ENCODE results near the gene VDAC1.

Gene VDAC1

GRCh38 chr5:133991171-133991910 lies 13.4 kb downstream of the VDAC1 start:
- no peak overlapping the region for H3K23ac ChIP-seq (ENCODE audit: low read length in 2 of 2)
- H3K18ac ChIP-seq (ENCODE audit: low read depth in 1 of 2, low read length in 2 of 2), result no peak overlapping the region
- H3K4me2 ChIP-seq (ENCODE audit: low read length, poor library complexity, severe bottlenecking), result no peak overlapping the region
- no peak overlapping the region for H3K4ac ChIP-seq (ENCODE audit: low read depth in 1 of 2, low read length in 2 of 2)
- H3K9ac ChIP-seq (ENCODE audit: low read length), result no peak overlapping the region
- H3K79me1 ChIP-seq (replicated peaks; ENCODE audit: low read length, poor library complexity, severe bottlenecking), result peaks cover 14% of the 10 kb centered on the region
- no peak overlapping the region for H2AFZ ChIP-seq (ENCODE audit: low read depth, low read length)
- H2BK15ac ChIP-seq (ENCODE audit: low read depth, poor library complexity, severe bottlenecking), result no peak overlapping the region
- no peak overlapping the region for H4K91ac ChIP-seq (ENCODE audit: low read length)
- no peak overlapping the region for H3K4me3 ChIP-seq (ENCODE audit: insufficient read depth in 1 of 2, low read depth in 1 of 2, low read length in 2 of 2)
- 95% methylated on average over 4 of the region's 5 CpGs for WGBS
- H3K4me1 ChIP-seq (ENCODE audit: control insufficient read depth, insufficient read depth, low read depth, low read length), result peaks cover 21% of the 10 kb centered on the region
- H4K8ac ChIP-seq (ENCODE audit: low read length), result no peak overlapping the region
- no peak overlapping the region for H2BK5ac ChIP-seq (ENCODE audit: low read depth, low read length, poor library complexity, severe bottlenecking)
- peaks cover 37 to 55% of the 10 kb centered on the region in 2 experiments for H3K36me3 ChIP-seq (ENCODE audit: control insufficient read depth in 1 of 2, insufficient read depth in 2 of 2, low read depth in 1 of 2, low read length in 2 of 2)
- H3K14ac ChIP-seq (ENCODE audit: low read length in 2 of 2), result no peak overlapping the region
- H3K27me3 ChIP-seq (ENCODE audit: control insufficient read depth in 1 of 2, insufficient read depth in 1 of 2, low read length in 2 of 2), result no peaks in the 10 kb centered on the region
- no peak overlapping the region for H3K27ac ChIP-seq (ENCODE audit: low read length, poor library complexity, severe bottlenecking)
- H2AK5ac ChIP-seq (ENCODE audit: low read length, severe bottlenecking), result no peak overlapping the region
- H3K9me3 ChIP-seq (ENCODE audit: control insufficient read depth, low read length), result no peaks in the 10 kb centered on the region
- H2BK12ac ChIP-seq (ENCODE audit: low read length in 2 of 2), result no peak overlapping the region
- DNase-seq, result no peak
- H2BK120ac ChIP-seq (ENCODE audit: low read depth, low read length), result no peak overlapping the region

- H4K91ac ChIP-seq (ENCODE audit: low read length), result no peak overlapping the region
Measured at GRCh38 chr5:133990396-133990795, 14.4 kb downstream of the VDAC1 start.

GRCh38 chr5:133985540-133986180 lies 19.1 kb downstream of the VDAC1 start:
- no peak overlapping the region for H2BK12ac ChIP-seq (ENCODE audit: low read length in 2 of 2)
- no peaks in the 10 kb centered on the region for H3K9me3 ChIP-seq (ENCODE audit: control insufficient read depth, low read length)
- H4K8ac ChIP-seq (ENCODE audit: low read length), result no peak overlapping the region
- no peak overlapping the region for H3K23ac ChIP-seq (ENCODE audit: low read length in 2 of 2)
- no peak overlapping the region for H2AFZ ChIP-seq (ENCODE audit: low read depth, low read length)
- no peak overlapping the region for H3K14ac ChIP-seq (ENCODE audit: low read length in 2 of 2)
- no peak overlapping the region for H3K4me3 ChIP-seq (ENCODE audit: insufficient read depth in 1 of 2, low read depth in 1 of 2, low read length in 2 of 2)
- H4K91ac ChIP-seq (ENCODE audit: low read length), result no peak overlapping the region
- H3K4me1 ChIP-seq (ENCODE audit: control insufficient read depth, insufficient read depth, low read depth, low read length), result no peaks in the 10 kb centered on the region
- no peak overlapping the region for H2BK120ac ChIP-seq (ENCODE audit: low read depth, low read length)
- no peak overlapping the region for H3K18ac ChIP-seq (ENCODE audit: low read depth in 1 of 2, low read length in 2 of 2)
- no peak overlapping the region for H2BK15ac ChIP-seq (ENCODE audit: low read depth, poor library complexity, severe bottlenecking)
- no peak overlapping the region for H3K27ac ChIP-seq (ENCODE audit: low read length, poor library complexity, severe bottlenecking)
- peak overlapping the region; percentile 8 for H3K9ac ChIP-seq (ENCODE audit: low read length)
- 100% methylated on average over 3 of the region's 3 CpGs for WGBS
- H3K4me2 ChIP-seq (ENCODE audit: low read length, poor library complexity, severe bottlenecking), result no peak overlapping the region
- H3K4ac ChIP-seq (ENCODE audit: low read depth in 1 of 2, low read length in 2 of 2), result no peak overlapping the region
- peaks cover 26% of the 10 kb centered on the region for H3K79me1 ChIP-seq (replicated peaks; ENCODE audit: low read length, poor library complexity, severe bottlenecking)
- no peak overlapping the region for H2BK5ac ChIP-seq (ENCODE audit: low read depth, low read length, poor library complexity, severe bottlenecking)
- no peaks in the 10 kb centered on the region for H3K27me3 ChIP-seq (ENCODE audit: control insufficient read depth in 1 of 2, insufficient read depth in 1 of 2, low read length in 2 of 2)
- no peak overlapping the region for H2AK5ac ChIP-seq (ENCODE audit: low read length, severe bottlenecking)
- no peak for DNase-seq
- H3K36me3 ChIP-seq (ENCODE audit: control insufficient read depth in 1 of 2, insufficient read depth in 2 of 2, low read depth in 1 of 2, low read length in 2 of 2), result peaks cover 61 to 87% of the 10 kb centered on the region in 2 experiments

More at GRCh38 chr5:133990396-133990795, 14.4 kb downstream of the VDAC1 start:
- no peak overlapping the region for H3K14ac ChIP-seq (ENCODE audit: low read length in 2 of 2)
- no peak overlapping the region for H3K23ac ChIP-seq (ENCODE audit: low read length in 2 of 2)
- no peak overlapping the region for H3K4me3 ChIP-seq (ENCODE audit: insufficient read depth in 1 of 2, low read depth in 1 of 2, low read length in 2 of 2)
- no peak overlapping the region for H2BK5ac ChIP-seq (ENCODE audit: low read depth, low read length, poor library complexity, severe bottlenecking)
- H2AFZ ChIP-seq (ENCODE audit: low read depth, low read length), result no peak overlapping the region
- no peak overlapping the region for H2BK12ac ChIP-seq (ENCODE audit: low read length in 2 of 2)
- no peak overlapping the region for H3K18ac ChIP-seq (ENCODE audit: low read depth in 1 of 2, low read length in 2 of 2)
- H3K9me3 ChIP-seq (ENCODE audit: control insufficient read depth, low read length), result no peaks in the 10 kb centered on the region
- H3K4me1 ChIP-seq (ENCODE audit: control insufficient read depth, insufficient read depth, low read depth, low read length), result peaks cover 14% of the 10 kb centered on the region
- no peak overlapping the region for H2AK5ac ChIP-seq (ENCODE audit: low read length, severe bottlenecking)
- WGBS, result 91% methylated on average over 6 of the region's 6 CpGs
- H2BK15ac ChIP-seq (ENCODE audit: low read depth, poor library complexity, severe bottlenecking), result no peak overlapping the region
- peaks cover 46 to 64% of the 10 kb centered on the region in 2 experiments for H3K36me3 ChIP-seq (ENCODE audit: control insufficient read depth in 1 of 2, insufficient read depth in 2 of 2, low read depth in 1 of 2, low read length in 2 of 2)
- H3K27ac ChIP-seq (ENCODE audit: low read length, poor library complexity, severe bottlenecking), result no peak overlapping the region
- no peak overlapping the region for H2BK120ac ChIP-seq (ENCODE audit: low read depth, low read length)
- H3K79me1 ChIP-seq (replicated peaks; ENCODE audit: low read length, poor library complexity, severe bottlenecking), result peaks cover 15% of the 10 kb centered on the region
- H3K9ac ChIP-seq (ENCODE audit: low read length), result no peak overlapping the region
- H4K8ac ChIP-seq (ENCODE audit: low read length), result no peak overlapping the region
- DNase-seq, result no peak
- H3K27me3 ChIP-seq (ENCODE audit: control insufficient read depth in 1 of 2, insufficient read depth in 1 of 2, low read length in 2 of 2), result no peaks in the 10 kb centered on the region
- H3K4me2 ChIP-seq (ENCODE audit: low read length, poor library complexity, severe bottlenecking), result no peak overlapping the region
- H3K4ac ChIP-seq (ENCODE audit: low read depth in 1 of 2, low read length in 2 of 2), result no peak overlapping the region

GRCh38 chr5:133983674-133984073 lies 21.1 kb downstream of the VDAC1 start:
- 83% methylated on average over 5 of the region's 5 CpGs for WGBS
- H3K79me1 ChIP-seq (replicated peaks; ENCODE audit: low read length, poor library complexity, severe bottlenecking), result peaks cover 16% of the 10 kb centered on the region
- no peaks in the 10 kb centered on the region for H3K9me3 ChIP-seq (ENCODE audit: control insufficient read depth, low read length)
- H3K36me3 ChIP-seq (ENCODE audit: control insufficient read depth in 1 of 2, insufficient read depth in 2 of 2, low read depth in 1 of 2, low read length in 2 of 2), result peaks cover 49 to 88% of the 10 kb centered on the region in 2 experiments
- H3K4me3 ChIP-seq (ENCODE audit: insufficient read depth in 1 of 2, low read depth in 1 of 2, low read length in 2 of 2), result no peak overlapping the region
- DNase-seq, result no peak
- H4K91ac ChIP-seq (ENCODE audit: low read length), result no peak overlapping the region
- no peak overlapping the region for H3K4me2 ChIP-seq (ENCODE audit: low read length, poor library complexity, severe bottlenecking)
- no peak overlapping the region for H3K14ac ChIP-seq (ENCODE audit: low read length in 2 of 2)
- no peaks in the 10 kb centered on the region for H3K27me3 ChIP-seq (ENCODE audit: control insufficient read depth in 1 of 2, insufficient read depth in 1 of 2, low read length in 2 of 2)
- H3K23ac ChIP-seq (ENCODE audit: low read length in 2 of 2), result no peak overlapping the region
- no peak overlapping the region for H3K27ac ChIP-seq (ENCODE audit: low read length, poor library complexity, severe bottlenecking)
- no peak overlapping the region for H3K9ac ChIP-seq (ENCODE audit: low read length)
- peaks cover 3% of the 10 kb centered on the region for H3K4me1 ChIP-seq (ENCODE audit: control insufficient read depth, insufficient read depth, low read depth, low read length)
- no peak overlapping the region for H4K8ac ChIP-seq (ENCODE audit: low read length)
- no peak overlapping the region for H2BK12ac ChIP-seq (ENCODE audit: low read length in 2 of 2)
- no peak overlapping the region for H3K18ac ChIP-seq (ENCODE audit: low read depth in 1 of 2, low read length in 2 of 2)
- H2BK15ac ChIP-seq (ENCODE audit: low read depth, poor library complexity, severe bottlenecking), result no peak overlapping the region
- H2BK120ac ChIP-seq (ENCODE audit: low read depth, low read length), result no peak overlapping the region
- H2AFZ ChIP-seq (ENCODE audit: low read depth, low read length), result no peak overlapping the region
- no peak overlapping the region for H3K4ac ChIP-seq (ENCODE audit: low read depth in 1 of 2, low read length in 2 of 2)
- no peak overlapping the region for H2BK5ac ChIP-seq (ENCODE audit: low read depth, low read length, poor library complexity, severe bottlenecking)
- no peak overlapping the region for H2AK5ac ChIP-seq (ENCODE audit: low read length, severe bottlenecking)

All from mesenchymal stem cell (in vitro differentiated cells and primary cell).